Endothelial cell of umbilical vein (primary cell): ENCODE results near the gene OGT. TPM values are rescaled to one million over a fixed set of nuclear protein-coding genes. Genes with fewer than 3 reads are reported as not detected.

Experiments used
- BruUV-seq: library from RNA; stranded (reverse); fragments of 400-500 nt; replicated peaks from 2 replicates; lab custom pipeline; 2021; lab: Mats Ljungman, UMichigan
- CTCF ChIA-PET: fragments of 300-600, 350-600 bp; sonication (Branson Sonifier 250); formaldehyde crosslinking; loops from one replicate; lab custom pipeline; 2021; ENCODE audit warnings: antibody characterized with exemption, inconsistent platforms; lab: Charles Lee
- POLR2A ChIA-PET: fragments of 300-600, 350-600 bp; sonication (Branson Sonifier 250); formaldehyde crosslinking; loops from one replicate; lab custom pipeline; 2021; ENCODE audit warnings: antibody characterized with exemption, inconsistent platforms; lab: Charles Lee
- DNase-seq: peaks from one replicate; pipeline ENCODE4 v3.0.0-alpha.2; 2011; ENCODE audit warnings: low read depth, low spot score
- FAIRE-seq: peaks from 2 replicates; lab custom pipeline; 2011; peaks lifted over from hg19 to GRCh38; lab: Jason Lieb, UNC
- H2AFZ ChIP-seq: 2 replicates; pipeline ENCODE4 v1.6.0; 2012; ENCODE audit warnings: low read depth, low read length, control low read depth, inconsistent platforms
- H3K27ac ChIP-seq: 2 replicates; pipeline ENCODE4 v1.5.1; 2011; ENCODE audit warnings: low read depth, mild to moderate bottlenecking, control low read depth, low read length, moderate library complexity; ENCODE audit not compliant: insufficient read depth
- H3K27me3 ChIP-seq, 2 experiments: 2 replicates each; pipeline versions ENCODE4 v1.6.0 to v1.6.1; 2011; ENCODE audit warnings: low read length in 2 of 2, mixed read lengths in 1 of 2; ENCODE audit not compliant: control insufficient read depth in 2 of 2, insufficient read depth in 2 of 2
- H3K36me3 ChIP-seq, 2 experiments: 2 replicates in 1 of 2; 3 replicates in 1 of 2; pipeline ENCODE4 v1.5.1; 2011; ENCODE audit warnings: low read length in 2 of 2, mild to moderate bottlenecking in 1 of 2, moderate library complexity in 1 of 2; ENCODE audit not compliant: control insufficient read depth in 2 of 2, insufficient read depth in 2 of 2; ENCODE audit errors: extremely low read depth in 1 of 2
- H3K4me1 ChIP-seq: 3 replicates; pipeline ENCODE4 v1.5.1; 2011; ENCODE audit warnings: mild to moderate bottlenecking, low read length; ENCODE audit not compliant: control insufficient read depth, insufficient read depth; ENCODE audit errors: extremely low read depth
- H3K4me2 ChIP-seq: 2 replicates; pipeline ENCODE4 v1.6.1; 2011; ENCODE audit warnings: low read length, control low read depth, mixed read lengths; ENCODE audit not compliant: insufficient read depth
- H3K4me3 ChIP-seq, 3 experiments: fragments of 200-600 bp in 1 of 3; sonication (generic), shearing (Covaris generic) in 1 of 3; replicated peaks in 1 of 3; 2 replicates each; pipeline ENCODE4 v1.5.1; 2011 to 2016; ENCODE audit warnings: control low read depth in 3 of 3, low read length in 3 of 3, mild to moderate bottlenecking in 2 of 3, inconsistent platforms in 1 of 3, low read depth in 1 of 3, moderate library complexity in 1 of 3; ENCODE audit not compliant: insufficient read depth in 1 of 3
- H3K79me2 ChIP-seq: 2 replicates; pipeline ENCODE4 v1.6.0; 2012; ENCODE audit warnings: low read length, inconsistent platforms; ENCODE audit not compliant: control insufficient read depth, insufficient read depth
- H3K9ac ChIP-seq: replicated peaks from 2 replicates; pipeline ENCODE3; 2011; ENCODE audit warnings: low read length, control low read depth; ENCODE audit not compliant: insufficient read depth; ENCODE audit errors: extremely low read depth
- H3K9me1 ChIP-seq: replicated peaks from 3 replicates; pipeline ENCODE4 v1.6.0; 2011; ENCODE audit warnings: mild to moderate bottlenecking, low read length; ENCODE audit not compliant: control insufficient read depth, insufficient read depth; ENCODE audit errors: extremely low read depth
- H3K9me3 ChIP-seq: replicated peaks from 2 replicates; pipeline ENCODE4 v1.5.1; 2012; ENCODE audit warnings: low read length, inconsistent platforms; ENCODE audit not compliant: control insufficient read depth, insufficient read depth
- H4K20me1 ChIP-seq: replicated peaks from 2 replicates; pipeline ENCODE3; 2011; ENCODE audit warnings: mild to moderate bottlenecking, low read length; ENCODE audit not compliant: control insufficient read depth, insufficient read depth; ENCODE audit errors: extremely low read depth
- EZH2 ChIP-seq: IDR thresholded peaks from 2 replicates; pipeline ENCODE4 v1.6.1; 2012; ENCODE audit warnings: borderline replicate concordance, low read depth, mild to moderate bottlenecking, moderate library complexity, low read length, inconsistent platforms; ENCODE audit not compliant: severe bottlenecking
- FOS ChIP-seq: IDR thresholded peaks from 2 replicates; pipeline ENCODE4 v1.6.1; 2011; ENCODE audit warnings: mild to moderate bottlenecking, low read length, moderate library complexity, borderline replicate concordance; ENCODE audit not compliant: insufficient read depth
- GATA2 ChIP-seq: IDR thresholded peaks from 2 replicates; pipeline ENCODE4 v1.7.0; 2011; ENCODE audit warnings: low read depth, mild to moderate bottlenecking, moderate library complexity, mixed read lengths, low read length; ENCODE audit not compliant: insufficient read length, insufficient read depth
- JUN ChIP-seq: IDR thresholded peaks from 2 replicates; pipeline ENCODE4 v1.6.1; 2011; ENCODE audit warnings: borderline replicate concordance, low read depth; ENCODE audit not compliant: insufficient read length, insufficient read depth
- MYC ChIP-seq: IDR thresholded peaks from one replicate; pipeline ENCODE4 v1.6.1; 2011; ENCODE audit warnings: mild to moderate bottlenecking, low read depth, low read length
- POLR2A ChIP-seq: IDR thresholded peaks from 2 replicates; pipeline ENCODE4 v1.6.1; 2012; ENCODE audit warnings: low read depth, mild to moderate bottlenecking, control low read depth, low read length
- POLR2AphosphoS5 ChIP-seq: IDR thresholded peaks from 2 replicates; pipeline ENCODE4 v1.6.1; 2012; ENCODE audit warnings: low read depth, mild to moderate bottlenecking, control low read depth, low read length, moderate library complexity; ENCODE audit not compliant: insufficient read depth
- dilution Hi-C: fragments of 300-500 bp; cut with MboI; formaldehyde crosslinking; loops from one replicate; pipeline ENCODE4 v1.15.0; 2019; ENCODE audit warnings: low sequenced_read_pairs; ENCODE audit not compliant: extremely low pct_ligation_motif_present
- intact Hi-C: fragments of 100-400 bp; cut with micrococcal nuclease; formaldehyde crosslinking; loops from one replicate; pipeline ENCODE4 v1.10.0; 2022
- polyA plus RNA-seq, 4 experiments: library from polyadenylated mRNA; depleted of rRNA in 3 of 4; stranded (reverse) in 3 of 4; unstranded in 1 of 4; fragments of >200 nt; gene quantifications; 2 replicates each; pipeline versions ENCODE4 v1.2.1 to v1.2.3, GENCODE V29; 2011 to 2012; ENCODE audit warnings: missing spikeins in 1 of 4
- total RNA-seq: library from RNA; stranded (reverse); gene quantifications from 2 replicates; pipeline ENCODE4 v1.2.3, GENCODE V29; 2021
- TF ChIP-seq, protein P1 (sequence below): IDR thresholded peaks from 2 replicates; pipeline ENCODE4 v1.6.1; 2011; ENCODE audit not compliant: insufficient read depth, insufficient read length
- TF ChIP-seq, protein P2 (sequence below), 2 donors: IDR thresholded peaks; 1 replicate in 1 of 2; 2 replicates in 1 of 2; pipeline ENCODE4 v1.5.1; 2011; ENCODE audit warnings: low read length in 2 of 2, mild to moderate bottlenecking in 2 of 2, moderate library complexity in 2 of 2, control low read depth in 1 of 2, inconsistent platforms in 1 of 2, low read depth in 1 of 2; ENCODE audit not compliant: insufficient read depth in 1 of 2; ENCODE audit errors: extremely low read depth in 1 of 2

OGT gene
- total and polyA plus RNA-seq, 2 donors (not counting 3 experiments of a cell fraction or from before 2014, with no cell fraction given): 129 to 141 TPM

DNA sequence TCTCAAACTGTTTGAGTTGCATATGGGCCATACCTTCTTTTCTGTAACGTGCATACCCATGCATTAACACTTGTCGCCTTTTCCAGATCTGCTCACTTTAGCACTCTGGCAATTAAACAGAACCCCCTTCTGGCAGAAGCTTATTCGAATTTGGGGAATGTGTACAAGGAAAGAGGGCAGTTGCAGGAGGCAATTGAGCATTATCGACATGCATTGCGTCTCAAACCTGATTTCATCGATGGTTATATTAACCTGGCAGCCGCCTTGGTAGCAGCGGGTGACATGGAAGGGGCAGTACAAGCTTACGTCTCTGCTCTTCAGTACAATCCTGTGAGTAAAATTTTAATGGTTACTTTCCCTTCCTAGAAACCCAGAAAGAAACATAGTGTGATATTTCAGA lies 4.8 kb downstream of the OGT start:
- intact Hi-C loops (no loop called here), dilution Hi-C loops (no loop called here)
- Histone ChIP-seq H2AFZ (no peak overlapping the region), H3K36me3 (no peaks in the 10 kb centered on the region), H3K9ac (no peak overlapping the region), H3K9me1 (no peaks in the 10 kb centered on the region), H3K9me3 (no peaks in the 10 kb centered on the region), H4K20me1 (peaks cover 11% of the 10 kb centered on the region), H3K4me3 (no peak overlapping the region), H3K27ac (no peak overlapping the region), H3K79me2 (peaks cover 93% of the 10 kb centered on the region), H3K4me1 (peaks cover 35% of the 10 kb centered on the region), H3K4me2 (no peak overlapping the region), H3K27me3 (no peaks in the 10 kb centered on the region)
- DNase-seq (no peak), FAIRE-seq (no peak)
- TF ChIP-seq MYC (no peak), FOS (no peak), JUN (no peak), POLR2AphosphoS5 (no peak), GATA2 (no peak), POLR2A (no peak), EZH2 (no peak)
- TF ChIP-seq, protein P1, sequence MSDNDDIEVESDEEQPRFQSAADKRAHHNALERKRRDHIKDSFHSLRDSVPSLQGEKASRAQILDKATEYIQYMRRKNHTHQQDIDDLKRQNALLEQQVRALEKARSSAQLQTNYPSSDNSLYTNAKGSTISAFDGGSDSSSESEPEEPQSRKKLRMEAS: no peak
- TF ChIP-seq, protein P2, sequence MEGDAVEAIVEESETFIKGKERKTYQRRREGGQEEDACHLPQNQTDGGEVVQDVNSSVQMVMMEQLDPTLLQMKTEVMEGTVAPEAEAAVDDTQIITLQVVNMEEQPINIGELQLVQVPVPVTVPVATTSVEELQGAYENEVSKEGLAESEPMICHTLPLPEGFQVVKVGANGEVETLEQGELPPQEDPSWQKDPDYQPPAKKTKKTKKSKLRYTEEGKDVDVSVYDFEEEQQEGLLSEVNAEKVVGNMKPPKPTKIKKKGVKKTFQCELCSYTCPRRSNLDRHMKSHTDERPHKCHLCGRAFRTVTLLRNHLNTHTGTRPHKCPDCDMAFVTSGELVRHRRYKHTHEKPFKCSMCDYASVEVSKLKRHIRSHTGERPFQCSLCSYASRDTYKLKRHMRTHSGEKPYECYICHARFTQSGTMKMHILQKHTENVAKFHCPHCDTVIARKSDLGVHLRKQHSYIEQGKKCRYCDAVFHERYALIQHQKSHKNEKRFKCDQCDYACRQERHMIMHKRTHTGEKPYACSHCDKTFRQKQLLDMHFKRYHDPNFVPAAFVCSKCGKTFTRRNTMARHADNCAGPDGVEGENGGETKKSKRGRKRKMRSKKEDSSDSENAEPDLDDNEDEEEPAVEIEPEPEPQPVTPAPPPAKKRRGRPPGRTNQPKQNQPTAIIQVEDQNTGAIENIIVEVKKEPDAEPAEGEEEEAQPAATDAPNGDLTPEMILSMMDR (IDR thresholded peaks at IDR 0.05; ENCODE audit: extremely low read depth in 1 of 2, insufficient read depth in 1 of 2, low read depth in 1 of 2, low read length in 2 of 2): no peak
- no TSS peak for BruUV-seq
- POLR2A ChIA-PET: no interaction called here
- CTCF ChIA-PET: no interaction called here
